ENCODE measurements around the gene MAML3.
"Not testable (repeated sequence)": the region's sequence is repeated elsewhere in the genome, so short reads cannot be mapped to it uniquely, and the experiment has no call there.

MAML3 gene

DNA sequence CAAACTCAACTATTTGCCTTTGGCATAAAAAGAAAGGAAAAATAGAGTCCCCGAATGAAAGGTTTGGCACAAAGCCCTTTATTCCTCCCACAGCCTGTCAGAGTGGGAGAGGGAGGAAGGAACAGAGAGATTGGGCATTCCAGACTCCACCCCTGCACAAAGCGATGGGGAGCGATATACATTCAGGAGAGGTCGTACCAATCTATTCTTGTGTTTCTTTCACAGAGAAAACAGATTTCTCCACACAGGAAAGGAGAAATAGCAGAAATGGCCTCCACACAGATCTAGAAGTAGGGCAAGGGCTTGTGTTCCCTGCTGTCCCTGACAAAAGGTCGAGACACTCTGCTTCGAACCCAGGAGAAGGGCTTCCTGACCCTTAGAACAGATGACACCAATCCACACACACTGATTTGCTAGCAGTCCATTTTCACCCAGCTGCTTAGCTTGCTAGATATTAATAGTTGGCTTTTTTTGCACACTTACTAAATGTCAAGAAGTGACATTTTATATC, 197.4 kb downstream of the MAML3 start:
- no peak for DNase-seq

DNA sequence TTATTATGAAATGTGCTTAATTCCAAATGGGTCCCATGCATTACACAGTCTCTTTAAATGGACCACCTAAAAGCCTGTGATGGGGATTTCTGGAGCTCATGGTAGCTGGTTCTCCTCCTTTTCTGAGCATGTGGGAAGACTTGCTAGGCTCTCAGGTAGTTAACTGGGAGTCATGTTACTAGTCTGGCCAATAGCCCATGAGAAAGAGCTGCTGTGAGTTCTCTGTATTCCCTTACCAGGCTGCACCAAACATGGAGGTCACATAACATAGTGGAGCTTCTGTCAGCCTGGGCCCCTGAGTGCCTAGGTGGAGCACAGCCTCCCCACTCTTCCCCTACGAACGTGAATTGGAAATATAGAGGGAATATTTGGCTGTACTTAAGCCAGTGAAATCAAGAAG, 198.4 kb downstream of the MAML3 start:
- DNase-seq = no peak

GRCh38 chr4:139954512-139954911, 199.5 kb downstream of the MAML3 start:
- DNase-seq = no peak

DNA sequence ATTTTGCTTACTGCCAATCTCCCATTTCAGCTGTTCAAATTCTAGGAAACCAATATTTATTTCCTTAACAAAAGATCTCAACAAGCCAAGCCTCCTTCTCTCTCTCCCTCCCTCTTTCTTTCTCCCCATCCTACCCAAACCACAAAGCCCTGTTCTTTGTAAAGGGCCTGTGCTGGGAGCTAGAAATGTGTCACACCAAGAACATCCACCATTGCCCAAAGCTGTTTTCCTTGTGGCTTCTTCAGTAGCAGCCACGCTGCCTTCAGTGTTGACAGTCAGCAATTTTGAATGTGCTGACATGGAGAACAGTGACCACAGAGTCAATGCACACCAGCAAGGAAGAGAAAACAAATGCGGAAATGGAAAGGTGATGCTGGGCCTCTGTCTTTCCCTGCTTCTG, 203.0 kb downstream of the MAML3 start:
- DNase-seq = no peak

DNA sequence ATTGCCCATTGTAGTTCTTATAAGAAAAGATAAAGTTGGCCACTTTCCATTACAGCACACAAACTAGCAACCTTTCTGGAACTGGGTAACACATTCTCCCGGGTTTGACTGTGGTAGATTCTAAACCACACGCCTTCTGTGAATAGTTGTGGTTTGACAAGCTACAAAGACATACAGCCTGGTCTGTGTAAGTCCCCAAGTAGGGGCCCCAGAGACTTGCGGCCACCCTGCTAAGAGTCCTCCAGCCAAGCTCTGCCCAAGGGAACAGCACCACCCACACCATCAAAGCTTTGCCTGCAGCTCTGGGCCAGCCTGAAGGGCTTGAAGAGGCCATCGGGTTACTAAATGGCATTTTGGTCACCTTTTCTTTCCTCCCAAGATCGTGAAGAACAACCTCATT, 203.4 kb downstream of the MAML3 start:
- DNase-seq = no peak

DNA sequence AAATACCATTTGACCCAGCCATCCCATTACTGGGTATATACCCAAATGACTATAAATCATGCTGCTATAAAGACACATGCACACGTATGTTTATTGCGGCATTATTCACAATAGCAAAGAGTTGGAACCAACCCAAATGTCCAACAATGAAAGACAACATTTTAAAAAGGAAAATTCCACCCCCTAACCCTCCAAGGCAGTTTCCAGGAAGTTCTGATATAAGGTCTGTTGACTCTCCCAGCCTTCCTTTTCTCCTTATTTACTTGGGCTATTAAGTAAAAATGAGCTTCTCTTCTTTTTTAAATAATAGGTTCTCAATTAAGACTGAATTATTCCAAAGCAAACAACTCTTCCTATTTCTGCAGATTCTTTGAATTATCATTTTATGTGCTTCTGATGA, 209.1 kb downstream of the MAML3 start:
- not testable (repeated sequence) for DNase-seq

DNA sequence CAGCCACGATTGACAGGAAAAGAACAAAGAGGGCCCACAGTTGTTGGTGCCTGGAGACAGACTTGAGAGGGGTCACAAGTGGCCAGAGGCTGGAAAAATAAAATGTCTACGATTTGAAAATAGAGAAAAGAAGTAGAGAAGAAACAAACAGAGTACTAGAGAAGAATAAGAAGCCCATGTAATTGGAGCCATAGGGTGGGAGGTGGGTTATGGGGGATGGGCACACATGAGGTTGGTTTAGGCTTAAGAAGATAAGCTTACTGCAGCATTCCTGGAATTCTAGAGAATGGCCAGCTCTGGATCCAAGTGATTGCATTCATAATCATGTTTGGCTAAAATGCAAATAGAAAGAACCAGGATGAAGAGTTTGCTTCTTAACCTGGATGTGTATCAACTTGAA, 210.7 kb downstream of the MAML3 start:
- no peak for DNase-seq

DNA sequence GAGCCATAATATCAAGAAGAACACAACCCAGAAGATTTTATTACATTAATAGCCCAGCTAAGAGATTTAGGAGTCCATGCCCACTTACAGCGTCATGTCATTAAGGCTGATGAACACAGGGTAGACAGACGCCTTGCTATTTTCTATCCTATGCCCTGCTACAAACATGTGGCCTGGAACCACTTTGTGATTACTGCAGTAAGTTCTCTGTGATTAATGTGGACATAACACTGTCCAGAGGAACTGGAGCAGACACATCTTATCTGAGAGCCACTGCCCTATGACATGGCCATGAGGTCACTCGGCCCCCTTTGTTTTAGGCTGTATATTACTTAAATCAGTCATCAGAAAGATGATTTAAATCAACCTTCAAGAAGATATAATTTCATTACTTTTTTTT, 211.7 kb downstream of the MAML3 start:
- DNase-seq = no peak

GRCh38 chr4:139940600-139940999, 213.4 kb downstream of the MAML3 start:
- no peak for DNase-seq

DNA sequence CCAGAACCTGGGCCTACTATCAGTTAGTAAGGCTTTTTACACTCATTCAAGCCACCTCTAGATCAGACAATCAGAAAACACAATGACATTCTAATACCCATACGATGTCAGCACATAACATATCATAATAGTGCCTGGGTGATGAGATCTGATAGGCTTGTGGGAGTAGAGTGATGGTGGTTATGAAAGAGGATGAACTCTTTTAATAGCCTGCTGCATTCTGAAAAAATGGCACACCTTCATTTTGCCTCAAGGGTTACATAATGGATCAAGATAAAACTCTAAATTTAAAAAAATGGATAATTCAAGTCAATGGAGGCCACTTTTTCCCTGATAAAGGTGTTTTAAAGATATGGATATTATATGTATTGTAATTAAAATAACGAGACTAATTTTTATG, 215.6 kb downstream of the MAML3 start:
- DNase-seq = no peak

DNA sequence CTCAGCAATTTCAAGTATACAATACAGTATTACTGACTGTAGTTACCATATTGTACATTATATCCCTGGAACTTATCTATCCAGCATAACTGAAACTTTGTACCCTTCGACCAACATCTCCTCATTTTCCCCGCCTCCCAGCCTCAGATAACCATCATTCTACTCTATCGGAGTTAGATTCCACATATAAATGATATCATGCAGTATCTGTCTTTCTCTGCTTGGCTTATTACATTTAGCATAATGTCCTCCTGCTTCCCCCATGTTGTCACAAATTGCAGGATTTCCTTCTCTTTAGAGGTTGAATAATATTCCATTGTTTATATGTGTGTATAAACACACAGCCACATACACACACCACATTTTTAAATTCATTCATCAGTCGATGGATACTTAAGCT, 218.1 kb downstream of the MAML3 start:
- no peak for DNase-seq

- DNase-seq = no peak
Measured at GRCh38 chr4:139934708-139935195, 219.2 kb downstream of the MAML3 start.

DNA sequence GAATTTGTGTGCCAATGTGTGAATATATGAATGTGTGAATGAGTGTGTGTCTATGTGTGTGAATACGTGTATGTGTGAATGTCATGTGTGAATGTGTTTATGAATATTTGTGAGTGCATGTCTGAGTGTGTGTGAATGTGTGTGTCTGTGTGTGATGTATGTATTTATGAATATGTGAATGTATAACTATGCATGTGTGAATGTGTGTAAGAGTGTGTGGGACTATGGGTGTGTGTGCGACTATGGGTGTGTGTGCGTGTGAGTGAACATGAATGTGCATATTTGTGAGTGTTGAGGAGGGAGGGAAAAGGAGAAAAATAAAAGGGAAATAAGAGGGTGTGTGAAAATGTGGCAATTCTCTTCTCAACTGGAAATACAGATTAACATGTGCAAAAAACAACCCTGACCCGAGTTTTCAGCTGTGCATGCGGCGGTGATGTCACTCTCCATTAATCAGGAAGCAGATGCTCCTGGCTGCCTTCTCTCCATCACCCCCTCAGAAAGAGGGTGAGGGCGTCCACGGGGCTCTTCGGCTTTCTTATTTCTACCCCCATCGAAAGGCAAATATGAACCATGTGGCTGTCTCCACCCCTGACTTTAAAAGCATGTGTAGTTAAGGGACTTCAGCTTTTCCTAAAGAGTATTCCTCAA, 219.8 kb downstream of the MAML3 start:
- no peak for DNase-seq

- DNase-seq = no peak
Measured at GRCh38 chr4:139933541-139933940, 220.4 kb downstream of the MAML3 start.

GRCh38 chr4:139933104-139933503, 220.9 kb downstream of the MAML3 start:
- DNase-seq = no peak

DNA sequence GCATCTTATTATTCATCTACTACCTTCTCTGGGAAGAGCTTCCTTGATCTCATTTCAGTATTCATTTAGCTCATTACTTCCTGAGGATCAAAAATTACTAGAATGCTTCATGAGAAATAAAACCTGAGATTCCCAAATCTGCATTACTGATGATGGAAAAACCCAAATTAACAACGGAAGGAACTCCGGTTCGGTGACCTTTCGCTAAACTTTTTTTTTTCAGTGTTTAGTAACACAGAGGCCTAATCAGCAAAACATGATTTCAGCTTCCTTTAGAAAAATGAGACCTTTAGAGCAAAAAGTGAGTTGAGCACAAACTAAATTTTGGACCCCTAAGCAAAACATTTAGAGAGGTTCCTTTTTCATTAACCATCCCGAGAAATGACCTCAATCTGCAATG, 229.2 kb downstream of the MAML3 start:
- no peak for DNase-seq

- no peak for DNase-seq
Measured at GRCh38 chr4:139922406-139923024, 231.5 kb downstream of the MAML3 start.

- DNase-seq = no peak
Measured at GRCh38 chr4:139921429-139922184, 232.4 kb downstream of the MAML3 start.

GRCh38 chr4:139920486-139921002, 233.4 kb downstream of the MAML3 start:
- DNase-seq = no peak

DNA sequence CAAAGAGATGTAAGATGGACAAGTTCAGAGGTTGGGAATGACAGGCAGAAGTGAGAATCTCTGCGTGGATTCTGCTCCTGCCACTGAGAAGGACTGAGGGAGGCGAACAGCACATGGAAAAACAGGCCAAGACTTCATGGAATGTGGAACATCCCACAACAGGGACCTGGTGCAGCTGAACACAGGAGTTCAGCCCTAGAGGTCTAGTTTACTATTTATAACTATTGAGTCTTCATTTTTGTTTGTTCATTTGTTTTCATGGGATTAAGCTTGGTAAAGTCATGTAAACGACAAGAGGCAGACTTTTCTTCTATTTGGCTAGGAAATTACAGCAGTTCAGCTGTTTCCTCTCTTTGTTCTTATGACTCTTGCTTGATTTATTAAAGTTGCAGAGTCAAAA, 234.5 kb downstream of the MAML3 start:
- DNase-seq = no peak

DNA sequence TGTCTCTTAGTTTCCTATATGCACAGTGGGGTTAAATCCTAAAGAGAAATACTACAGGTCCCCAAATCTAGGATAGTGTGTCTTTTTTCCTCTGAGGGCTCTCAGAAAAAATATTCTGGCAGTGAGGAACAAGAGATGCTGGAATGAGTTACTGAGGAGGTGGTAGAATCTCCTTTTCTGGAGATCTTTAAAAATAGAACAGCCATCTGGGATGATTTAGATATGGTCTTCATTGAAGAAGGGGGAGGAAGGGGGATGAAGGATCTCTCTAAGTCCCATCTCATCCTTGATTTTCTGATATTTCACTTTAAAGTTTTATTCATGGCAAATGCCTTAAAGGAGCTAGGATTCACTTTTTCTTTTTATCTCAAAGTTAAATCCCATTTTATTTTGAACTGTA, 235.0 kb downstream of the MAML3 start:
- DNase-seq = no peak

DNA sequence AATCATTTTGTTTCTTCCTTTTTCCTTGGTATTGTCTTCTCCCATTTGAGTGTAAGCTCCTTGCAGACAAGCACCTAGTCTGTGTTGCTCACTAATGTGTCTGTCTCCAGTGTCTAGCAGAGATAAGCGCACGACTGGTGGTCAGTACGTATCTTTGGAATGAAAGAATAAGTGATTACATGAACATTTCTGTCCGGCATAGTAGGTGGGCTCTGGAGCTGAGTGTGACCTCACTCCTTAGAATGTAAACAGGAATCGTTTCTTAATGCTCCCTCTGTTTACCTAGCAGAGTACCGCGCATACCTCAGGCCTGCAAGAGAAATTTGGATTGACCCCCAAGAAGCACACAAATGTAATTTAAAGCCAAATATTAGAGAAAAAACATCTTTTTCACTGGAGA, 235.4 kb downstream of the MAML3 start:
- DNase-seq = no peak

DNA sequence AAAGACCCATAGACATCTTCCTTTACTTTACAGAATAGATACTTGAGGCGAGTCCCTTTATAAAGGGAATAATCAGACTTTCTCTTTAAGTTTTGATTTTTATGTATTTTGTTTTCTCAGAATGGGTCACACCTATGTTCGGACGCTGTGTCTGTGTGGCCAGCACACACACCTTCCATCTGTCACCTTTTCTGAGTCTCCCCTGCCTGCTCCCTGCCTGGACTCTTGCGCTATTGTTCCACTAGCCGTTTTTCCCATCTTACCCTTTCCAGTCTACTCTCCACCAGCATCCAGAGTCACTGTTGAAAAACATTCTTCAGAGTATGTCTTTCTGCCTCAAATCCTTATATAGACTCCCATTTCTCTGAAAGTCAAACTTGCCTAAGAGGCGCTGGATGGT, 236.1 kb downstream of the MAML3 start:
- no peak for DNase-seq

DNA sequence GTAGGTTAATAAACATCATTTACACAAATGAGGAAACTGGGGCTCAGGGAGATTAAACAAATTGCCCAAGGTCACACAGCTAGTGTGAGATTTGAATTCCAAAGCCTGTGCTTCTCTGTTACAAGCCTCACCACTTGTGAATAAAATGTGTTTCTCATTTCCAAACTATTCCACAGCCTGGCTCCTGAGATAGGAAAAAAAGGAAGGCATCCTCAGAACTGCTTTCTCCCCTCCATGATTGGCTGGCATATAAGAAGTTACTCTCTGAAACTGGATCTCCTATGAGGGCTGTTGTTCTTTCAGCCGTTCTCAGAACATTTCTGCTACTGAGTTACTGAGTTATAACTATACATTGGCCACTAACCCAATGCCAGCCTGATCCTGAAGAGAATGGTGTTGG, 237.9 kb downstream of the MAML3 start:
- no peak for DNase-seq
